Activated naive CD4-positive, alpha-beta T cell treated with anti-CD3 and anti-CD28 coated beads, Interleukin-2, amount 50 U/mL, for 72 hours (primary cell): ENCODE data around the gene MYBL2. TPM values are rescaled to one million over a fixed set of nuclear protein-coding genes. Genes with fewer than 3 reads are reported as not detected.
A peak's percentile ranks its signal among the peaks of the same experiment; 100 is the strongest.

Source experiments
- ATAC-seq, 2 donors: fragments of 150-1000 bp; cut with Tn5 transposase; 2 replicates each; pipeline ENCODE4 v1.10.0; 2021; ENCODE audit warnings: mild to moderate bottlenecking in 2 of 2, moderate library complexity in 2 of 2
- DNase-seq, 2 donors: peaks; one replicate each; pipeline ENCODE4 v3.0.0; 2021 to 2022; ENCODE audit warnings: low spot score in 2 of 2
- H3K27ac Mint-ChIP-seq, 2 donors: one replicate each; pipeline ENCODE4 v1.8.0; 2022; ENCODE audit warnings: mild to moderate bottlenecking in 2 of 2, mixed read lengths in 2 of 2
- H3K36me3 Mint-ChIP-seq, 2 donors: one replicate each; pipeline ENCODE4 v1.8.0; 2022; ENCODE audit warnings: mixed read lengths in 2 of 2
- H3K9me3 Mint-ChIP-seq, 2 donors: one replicate each; pipeline ENCODE4 v1.8.0; 2022; ENCODE audit warnings: mixed read lengths in 2 of 2
- total RNA-seq, 2 donors: library from RNA; stranded (reverse); gene quantifications; one replicate each; pipeline ENCODE4 v1.2.3, GENCODE V29; 2022

Gene MYBL2
- total RNA-seq, 2 donors from 2014 or later = 82.6 to 140 TPM

GRCh38 chr20:43727980-43728590, 61.2 kb downstream of the MYBL2 start:
- Mint-ChIP-seq H3K36me3 (peaks cover 10 to 16% of the 10 kb centered on the region in 2 donors), H3K27ac (peak overlapping the region in 1 of 2 donors; percentile 52), H3K9me3 (peaks cover 13 to 14% of the 10 kb centered on the region in 2 donors)
- DNase-seq (no peak), ATAC-seq (peak in 1 of 2 donors; percentile 28)

GRCh38 chr20:43728686-43729255, 61.9 kb downstream of the MYBL2 start:
- Mint-ChIP-seq H3K9me3 (peaks cover 13 to 14% of the 10 kb centered on the region in 2 donors), H3K27ac (peak overlapping the region in 1 of 2 donors; percentile 52), H3K36me3 (peaks cover 10 to 16% of the 10 kb centered on the region in 2 donors)
- DNase-seq = no peak
- peak in 1 of 2 donors; percentile 53 for ATAC-seq

GRCh38 chr20:43731469-43731868, 64.6 kb downstream of the MYBL2 start:
- ATAC-seq = no peak

GRCh38 chr20:43731927-43732326, 65.0 kb downstream of the MYBL2 start:
- Mint-ChIP-seq H3K9me3 (peaks cover 13 to 20% of the 10 kb centered on the region in 2 donors), H3K27ac (no peak overlapping the region), H3K36me3 (peaks cover 10 to 27% of the 10 kb centered on the region in 2 donors)
- DNase-seq = no peak
- ATAC-seq = no peak

More at GRCh38 chr20:43731469-43731868, 64.6 kb downstream of the MYBL2 start:
- DNase-seq = no peak
- Mint-ChIP-seq H3K27ac (no peak overlapping the region), H3K9me3 (peaks cover 13 to 20% of the 10 kb centered on the region in 2 donors), H3K36me3 (peaks cover 10 to 27% of the 10 kb centered on the region in 2 donors)

GRCh38 chr20:43736588-43737158, 69.8 kb downstream of the MYBL2 start:
- peaks cover 0 to 12% of the 10 kb centered on the region in 2 donors for H3K36me3 Mint-ChIP-seq
- H3K27ac Mint-ChIP-seq = peak overlapping the region; percentile 74 to 85
- ATAC-seq (peak; percentile 95 to 99), DNase-seq (peak in 1 of 2 donors; percentile 56)
- H3K9me3 Mint-ChIP-seq = peaks cover 0 to 7% of the 10 kb centered on the region in 2 donors

- ATAC-seq = no peak
- peaks cover 0 to 12% of the 10 kb centered on the region in 2 donors for H3K36me3 Mint-ChIP-seq
- H3K27ac Mint-ChIP-seq = peak overlapping the region in 1 of 2 donors; percentile 74
- H3K9me3 Mint-ChIP-seq = peaks cover 0 to 7% of the 10 kb centered on the region in 2 donors
- no peak for DNase-seq
Observed at GRCh38 chr20:43737925-43738324, 71.0 kb downstream of the MYBL2 start.

GRCh38 chr20:43739148-43739749, 72.3 kb downstream of the MYBL2 start:
- H3K36me3 Mint-ChIP-seq = peaks cover 0 to 9% of the 10 kb centered on the region in 2 donors
- ATAC-seq (no peak), DNase-seq (no peak)
- no peak overlapping the region for H3K27ac Mint-ChIP-seq
- H3K9me3 Mint-ChIP-seq = peaks cover 0 to 7% of the 10 kb centered on the region in 2 donors

- Mint-ChIP-seq H3K9me3 (peaks cover 0 to 3% of the 10 kb centered on the region in 2 donors), H3K36me3 (peaks cover 0 to 3% of the 10 kb centered on the region in 2 donors), H3K27ac (no peak overlapping the region)
- DNase-seq = no peak
- ATAC-seq = no peak
Observed at GRCh38 chr20:43740642-43741041, 73.7 kb downstream of the MYBL2 start.

- Mint-ChIP-seq H3K9me3 (no peaks in the 10 kb centered on the region), H3K36me3 (no peaks in the 10 kb centered on the region), H3K27ac (peak overlapping the region in 1 of 2 donors; percentile 14)
- DNase-seq (peak in 1 of 2 donors; percentile 33), ATAC-seq (peak; percentile 92 to 95)
Observed at GRCh38 chr20:43744151-43744611, 77.3 kb downstream of the MYBL2 start.

GRCh38 chr20:43744966-43745730, 78.2 kb downstream of the MYBL2 start:
- ATAC-seq (no peak), DNase-seq (no peak)
- Mint-ChIP-seq H3K9me3 (no peaks in the 10 kb centered on the region), H3K27ac (no peak overlapping the region), H3K36me3 (no peaks in the 10 kb centered on the region)

- Mint-ChIP-seq H3K9me3 (no peaks in the 10 kb centered on the region), H3K36me3 (no peaks in the 10 kb centered on the region), H3K27ac (peak overlapping the region in 1 of 2 donors; percentile 5)
- DNase-seq (no peak), ATAC-seq (no peak)
Observed at GRCh38 chr20:43746344-43747137, 79.6 kb downstream of the MYBL2 start.

GRCh38 chr20:43748274-43748673, 81.4 kb downstream of the MYBL2 start:
- H3K27ac Mint-ChIP-seq = no peak overlapping the region
- ATAC-seq (no peak), DNase-seq (no peak)
- peaks cover 0 to 7% of the 10 kb centered on the region in 2 donors for H3K9me3 Mint-ChIP-seq
- H3K36me3 Mint-ChIP-seq = peaks cover 0 to 14% of the 10 kb centered on the region in 2 donors

- H3K27ac Mint-ChIP-seq = peak overlapping the region; percentile 48 to 92
- peaks cover 7 to 8% of the 10 kb centered on the region in 2 donors for H3K9me3 Mint-ChIP-seq
- peaks cover 7 to 29% of the 10 kb centered on the region in 2 donors for H3K36me3 Mint-ChIP-seq
- peak in 1 of 2 donors; percentile 5 for ATAC-seq
- peak; percentile 85 to 98 for DNase-seq
Observed at GRCh38 chr20:43749734-43750294, 82.9 kb downstream of the MYBL2 start.

- Mint-ChIP-seq H3K36me3 (peaks cover 7 to 34% of the 10 kb centered on the region in 2 donors), H3K27ac (peak overlapping the region; percentile 92 to 99), H3K9me3 (peaks cover 7 to 10% of the 10 kb centered on the region in 2 donors)
- ATAC-seq (peak; percentile 5 to 39), DNase-seq (peak; percentile 32 to 65)
Observed at GRCh38 chr20:43750774-43751166, 83.9 kb downstream of the MYBL2 start.
